ENCODE data around the gene LILRA2.

DNA sequence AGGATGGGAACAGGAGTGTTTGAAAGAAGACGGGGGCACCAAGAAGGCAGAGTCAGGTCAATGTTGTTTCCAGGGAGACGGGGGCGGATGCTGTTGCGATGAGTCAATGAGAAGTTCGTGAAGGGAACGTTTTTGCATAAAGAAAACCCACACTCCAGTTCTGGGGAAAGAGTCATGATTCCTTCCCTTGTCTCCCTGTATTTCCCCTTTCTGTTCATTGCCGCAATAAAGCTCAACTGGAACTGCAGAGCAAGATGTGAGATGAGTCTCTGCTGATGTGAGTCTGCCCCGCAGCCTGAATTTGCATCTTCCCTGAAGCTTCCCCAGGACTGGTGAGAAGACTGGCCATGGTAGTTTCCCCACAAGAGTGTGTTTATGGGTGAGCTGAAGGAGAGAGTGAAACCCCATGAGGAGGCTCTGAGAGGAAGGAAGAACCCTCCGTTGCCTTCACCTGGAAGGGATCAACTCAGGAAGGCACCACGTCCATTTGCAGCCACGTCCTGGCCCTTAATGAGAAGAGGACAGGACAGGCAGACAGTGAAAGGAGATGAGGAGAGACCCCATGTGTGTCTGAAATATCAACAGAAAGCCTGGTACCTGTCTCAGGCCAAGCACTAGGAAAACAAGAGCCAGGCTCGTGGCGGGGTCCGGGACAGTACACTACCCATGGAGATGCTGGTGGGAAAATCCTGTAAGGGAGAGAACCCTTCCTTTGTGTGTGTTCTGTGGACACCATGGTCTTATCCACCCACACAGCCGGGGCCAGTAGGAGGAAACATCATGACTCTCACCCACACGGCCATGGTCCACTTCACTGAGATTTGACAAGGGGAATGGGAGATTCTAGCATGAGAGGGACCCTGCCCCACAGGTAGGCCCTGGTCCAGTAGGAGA lies 33.5 kb downstream of the LILRA2 start:
- no peak for TF ChIP-seq EP300 (IDR thresholded peaks at IDR 0.05)
- TF ChIP-seq, protein P1, sequence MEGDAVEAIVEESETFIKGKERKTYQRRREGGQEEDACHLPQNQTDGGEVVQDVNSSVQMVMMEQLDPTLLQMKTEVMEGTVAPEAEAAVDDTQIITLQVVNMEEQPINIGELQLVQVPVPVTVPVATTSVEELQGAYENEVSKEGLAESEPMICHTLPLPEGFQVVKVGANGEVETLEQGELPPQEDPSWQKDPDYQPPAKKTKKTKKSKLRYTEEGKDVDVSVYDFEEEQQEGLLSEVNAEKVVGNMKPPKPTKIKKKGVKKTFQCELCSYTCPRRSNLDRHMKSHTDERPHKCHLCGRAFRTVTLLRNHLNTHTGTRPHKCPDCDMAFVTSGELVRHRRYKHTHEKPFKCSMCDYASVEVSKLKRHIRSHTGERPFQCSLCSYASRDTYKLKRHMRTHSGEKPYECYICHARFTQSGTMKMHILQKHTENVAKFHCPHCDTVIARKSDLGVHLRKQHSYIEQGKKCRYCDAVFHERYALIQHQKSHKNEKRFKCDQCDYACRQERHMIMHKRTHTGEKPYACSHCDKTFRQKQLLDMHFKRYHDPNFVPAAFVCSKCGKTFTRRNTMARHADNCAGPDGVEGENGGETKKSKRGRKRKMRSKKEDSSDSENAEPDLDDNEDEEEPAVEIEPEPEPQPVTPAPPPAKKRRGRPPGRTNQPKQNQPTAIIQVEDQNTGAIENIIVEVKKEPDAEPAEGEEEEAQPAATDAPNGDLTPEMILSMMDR (IDR thresholded peaks at IDR 0.05), result no peak

Data from tibial nerve (tissue), 4 donors.